GM12878 (cell line): Measurements from ENCODE around the gene ULK4. TPM values are rescaled to one million over a fixed set of nuclear protein-coding genes. Genes with fewer than 3 reads are reported as not detected.

Experiments
- ATAC-seq: fragments of 200-7000 bp; cut with Tn5 transposase; 3 replicates; pipeline ENCODE4 v1.9.1; 2020; ENCODE audit warnings: mild to moderate bottlenecking, moderate library complexity
- BruUV-seq: library from RNA; stranded (reverse); fragments of 400-500 nt; replicated peaks from 2 replicates; lab custom pipeline; 2021; lab: Mats Ljungman, UMichigan
- CTCF ChIA-PET: fragments of 300-600 bp; sonication (Branson Sonifier 250); formaldehyde crosslinking; extraction: SDS; loops from one replicate; lab custom pipeline; 2021; ENCODE audit warnings: inconsistent platforms; lab: Yijun Ruan, JAX
- POLR2A ChIA-PET: fragments of 350-600 bp; formaldehyde crosslinking; extraction: SDS; loops from one replicate; lab custom pipeline; 2021; ENCODE audit warnings: inconsistent platforms; lab: Charles Lee
- RAD21 ChIA-PET: fragments of 300-600 bp; sonication (Branson Sonifier 250); formaldehyde crosslinking; loops from one replicate; lab custom pipeline; 2023; ENCODE audit warnings: antibody characterized with exemption; ENCODE audit not compliant: unreplicated experiment; lab: Charles Lee
- SMC1A ChIA-PET: fragments of 300-600 bp; sonication (Branson Sonifier 250); formaldehyde crosslinking; loops from one replicate; lab custom pipeline; 2023; ENCODE audit not compliant: unreplicated experiment, uncharacterized antibody; lab: Charles Lee
- DNase-seq: peaks from one replicate; pipeline ENCODE4 v3.0.0-alpha.2; 2011; ENCODE audit warnings: low read depth, low spot score
- FAIRE-seq: peaks from 3 replicates; lab custom pipeline; 2011; peaks lifted over from hg19 to GRCh38; lab: Jason Lieb, UNC
- H2AFZ ChIP-seq: 2 replicates; pipeline ENCODE4 v1.6.0; 2011; ENCODE audit warnings: low read depth, low read length, control low read depth; ENCODE audit not compliant: control insufficient read depth
- H3K27ac ChIP-seq: 2 replicates; pipeline ENCODE4 v1.5.1; 2011; ENCODE audit warnings: control low read depth; ENCODE audit not compliant: control insufficient read depth, insufficient read depth
- H3K27me3 ChIP-seq, 2 experiments: replicated peaks in 1 of 2; 2 replicates each; pipeline versions ENCODE4 v1.6.0 to v1.6.1; 2011; ENCODE audit warnings: low read length in 1 of 2; ENCODE audit not compliant: control insufficient read depth in 2 of 2, insufficient read depth in 2 of 2
- H3K36me3 ChIP-seq, 2 experiments: 2 replicates each; pipeline ENCODE4 v1.5.1; 2011; ENCODE audit warnings: low read length in 1 of 2; ENCODE audit not compliant: control insufficient read depth in 2 of 2, insufficient read depth in 2 of 2
- H3K4me1 ChIP-seq: 2 replicates; pipeline ENCODE4 v1.6.1; 2011; ENCODE audit warnings: mild to moderate bottlenecking, low read length, moderate library complexity, mixed read lengths; ENCODE audit not compliant: control insufficient read depth, insufficient read depth
- H3K4me2 ChIP-seq: 2 replicates; pipeline ENCODE4 v1.6.0; 2011; ENCODE audit warnings: control low read depth; ENCODE audit not compliant: control insufficient read depth, insufficient read depth
- H3K4me3 ChIP-seq: fragments of 200-600 bp; sonication (generic); 2 replicates; pipeline ENCODE4 v1.5.1; 2016
- H3K79me2 ChIP-seq: 2 replicates; pipeline ENCODE4 v1.6.0; 2011; ENCODE audit warnings: low read length; ENCODE audit not compliant: control insufficient read depth, insufficient read depth
- H3K9ac ChIP-seq: 2 replicates; pipeline ENCODE4 v1.8.0; 2011; ENCODE audit warnings: low read length, control low read depth, mixed read lengths; ENCODE audit not compliant: control insufficient read depth, insufficient read depth
- H3K9me3 ChIP-seq: replicated peaks from 3 replicates; pipeline ENCODE4 v1.5.1; 2011; ENCODE audit warnings: mild to moderate bottlenecking, low read length; ENCODE audit not compliant: control insufficient read depth, insufficient read depth
- H4K20me1 ChIP-seq: 2 replicates; pipeline ENCODE4 v1.6.0; 2011; ENCODE audit not compliant: control insufficient read depth, insufficient read depth
- BACH1 ChIP-seq: fragments of 450-650 bp; IDR thresholded peaks from 2 replicates; pipeline ENCODE4 v1.6.1; 2017; ENCODE audit warnings: mild to moderate bottlenecking, borderline replicate concordance
- BCL11A ChIP-seq: IDR thresholded peaks from 2 replicates; pipeline ENCODE4 v1.6.1; 2011; ENCODE audit warnings: low read depth, low read length
- BRCA1 ChIP-seq: IDR thresholded peaks from 2 replicates; pipeline ENCODE4 v1.6.1; 2011; ENCODE audit warnings: low read depth, low read length, improper control_type of control experiment
- CBX3 ChIP-seq: fragments of 200-600 bp; sonication (generic); IDR thresholded peaks from 2 replicates; pipeline ENCODE4 v1.6.1; 2016; ENCODE audit warnings: low read depth, borderline replicate concordance
- CHD2 ChIP-seq: IDR thresholded peaks from 2 replicates; pipeline ENCODE4 v1.6.1; 2011; ENCODE audit warnings: low read depth, low read length, improper control_type of control experiment, borderline replicate concordance
- CREB1 ChIP-seq: IDR thresholded peaks from 2 replicates; pipeline ENCODE4 v1.6.1; 2012; ENCODE audit warnings: low read depth, mild to moderate bottlenecking, inconsistent platforms
- ESRRA ChIP-seq: IDR thresholded peaks from 2 replicates; pipeline ENCODE4 v1.6.1; 2012; ENCODE audit warnings: mild to moderate bottlenecking, low read length, improper control_type of control experiment
- LARP7 ChIP-seq: fragments of 450-650 bp; IDR thresholded peaks from 2 replicates; pipeline ENCODE4 v1.6.1; 2017; ENCODE audit warnings: mild to moderate bottlenecking
- NR2F1 ChIP-seq: fragments of 450-650 bp; conservative IDR thresholded peaks from 2 replicates; pipeline ENCODE4 v1.6.1; 2017; ENCODE audit warnings: mild to moderate bottlenecking
- POLR2AphosphoS5 ChIP-seq: IDR thresholded peaks from 2 replicates; pipeline ENCODE4 v1.6.1; 2011; ENCODE audit warnings: mild to moderate bottlenecking, low read length, inconsistent platforms
- RBBP5 ChIP-seq: fragments of 200-600 bp; sonication (generic); conservative IDR thresholded peaks from 2 replicates; pipeline ENCODE4 v1.6.1; 2016
- SUPT20H ChIP-seq: IDR thresholded peaks from 2 replicates; pipeline ENCODE4 v1.6.1; 2011; ENCODE audit warnings: low read depth, mild to moderate bottlenecking, low read length, moderate library complexity, borderline replicate concordance; ENCODE audit not compliant: control insufficient read depth
- SUZ12 ChIP-seq: fragments of 200-600 bp; sonication (generic); IDR thresholded peaks from one replicate; pipeline ENCODE4 v1.6.1; 2018; ENCODE audit warnings: antibody characterized with exemption, mild to moderate bottlenecking; ENCODE audit not compliant: unreplicated experiment
- TCF12 ChIP-seq: IDR thresholded peaks from 2 replicates; pipeline ENCODE4 v1.6.1; 2011; ENCODE audit warnings: low read depth, mild to moderate bottlenecking, low read length
- ZNF207 ChIP-seq: fragments of 450-650 bp; IDR thresholded peaks from 2 replicates; pipeline ENCODE4 v1.6.1; 2014; ENCODE audit warnings: antibody characterized with exemption, mild to moderate bottlenecking, borderline replicate concordance
- WGBS: methylation state at CpG from one replicate; pipeline ENCODE4 v1.1.6; 2016; ENCODE audit warnings: low lambda C conversion rate; ENCODE audit not compliant: insufficient replicate concordance, insufficient coverage; ENCODE audit errors: missing lambda C conversion rate; 5-methylcytosine and 5-hydroxymethylcytosine counted together
- in situ Hi-C: fragments of 300-500 bp; cut with MboI; formaldehyde crosslinking; loops from 9 replicates; pipeline ENCODE4 v1.14.3; 2018; ENCODE audit warnings: mixed read lengths
- intact Hi-C: fragments of 100-400 bp; cut with micrococcal nuclease; formaldehyde crosslinking; loops from one replicate; pipeline ENCODE4 v1.14.2; 2022; ENCODE audit not compliant: unreplicated experiment
- polyA plus RNA-seq, 11 experiments: library from polyadenylated mRNA; depleted of rRNA in 4 of 11; unstranded in 6 of 11; stranded (reverse) in 5 of 11; fragments of >200 nt; fragmentation: Nextera tagmentation in 4 of 11; fragmentation: Illumina TruSeq in 1 of 11; extraction: Ambion mirVana in 4 of 11; extraction: Trizol in 1 of 11; gene quantifications; 1 replicate in 1 of 11; 2 replicates in 10 of 11; pipeline versions ENCODE4 v1.2.1 to v1.2.3, GENCODE V29; 2011 to 2016; ENCODE audit warnings: inconsistent platforms in 2 of 11, missing spikeins in 2 of 11, low read depth in 1 of 11
- total RNA-seq, 4 experiments: library from RNA; depleted of rRNA in 3 of 4; stranded (reverse); fragments of >200 nt in 3 of 4; fragmentation: Illumina TruSeq in 1 of 4; extraction: Trizol in 1 of 4; gene quantifications; 2 replicates each; pipeline versions ENCODE4 v1.2.1 to v1.2.3, GENCODE V29; 2013 to 2021
- TF ChIP-seq, protein P1 (sequence below): IDR thresholded peaks from 2 replicates; pipeline ENCODE4 v1.6.1; 2011; ENCODE audit warnings: borderline replicate concordance, low read depth, mild to moderate bottlenecking, moderate library complexity, low read length; ENCODE audit not compliant: insufficient read depth, poor library complexity, severe bottlenecking

The ULK4 gene
- total and polyA plus RNA-seq, 10 of the 15 experiments (the other 5 are each of a cell fraction or from before 2014, with no cell fraction given): 3.5 to 7.6 (median 6.3) TPM

DNA sequence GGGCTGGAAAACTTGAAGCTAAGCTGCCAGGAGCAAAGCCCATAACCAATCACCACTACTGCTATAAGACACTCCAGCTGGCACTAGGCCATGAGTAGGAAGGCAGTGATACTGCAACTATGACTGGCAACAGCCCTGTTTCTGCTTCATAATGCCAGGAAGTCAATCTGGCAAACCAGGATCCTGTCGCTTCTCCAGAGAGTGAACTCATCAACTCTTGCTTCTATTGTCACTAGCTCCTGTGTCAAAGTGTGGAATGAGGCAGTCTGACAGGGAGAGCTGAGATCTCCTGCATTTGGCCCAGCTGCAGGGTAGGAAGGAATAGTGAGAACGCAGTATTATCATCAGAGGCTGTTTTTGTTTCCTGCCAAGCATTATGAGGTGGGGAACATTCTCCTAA, 657.3 kb downstream of the ULK4 start (continued):
- TF ChIP-seq CBX3 (no peak), BACH1 (no peak), ESRRA (no peak), CREB1 (no peak), NR2F1 (no peak)
- TF ChIP-seq, all 136 proteins: peak for 0

DNA sequence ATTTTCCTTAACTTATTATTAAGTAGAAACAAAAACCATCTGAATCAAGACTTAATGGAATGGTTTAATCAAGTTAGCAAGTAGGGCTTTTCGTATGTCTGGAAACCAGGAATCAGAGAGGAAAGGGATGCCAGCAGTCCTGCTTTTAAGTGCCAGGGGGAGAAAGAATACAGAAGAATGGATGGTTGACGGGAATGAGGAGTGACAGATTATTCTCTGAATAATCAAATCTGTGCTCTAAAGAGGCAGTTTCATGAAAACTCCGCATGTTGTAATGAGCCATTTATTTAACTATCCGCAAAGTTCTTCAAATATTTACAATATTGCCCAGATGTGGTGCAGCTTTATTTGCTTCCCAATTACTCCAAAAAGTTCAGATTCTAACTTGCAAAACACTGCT, 659.6 kb downstream of the ULK4 start:
- no TSS peak for BruUV-seq
- intact Hi-C loops: no loop called here

More for the DNA sequence above, 659.6 kb downstream of the ULK4 start:
- FAIRE-seq: no peak
- Histone ChIP-seq H3K79me2 (no peaks in the 10 kb centered on the region), H3K27me3 (no peaks in the 10 kb centered on the region), H4K20me1 (no peaks in the 10 kb centered on the region), H3K9ac (no peak overlapping the region), H3K36me3 (no peaks in the 10 kb centered on the region), H3K9me3 (no peaks in the 10 kb centered on the region), H3K4me3 (no peak overlapping the region), H3K4me1 (no peaks in the 10 kb centered on the region), H2AFZ (no peak overlapping the region), H3K27ac (no peak overlapping the region), H3K4me2 (no peak overlapping the region)
- no peak for DNase-seq
- ChIA-PET CTCF (no interaction called here), POLR2A (no interaction called here), SMC1A (interaction anchor here (1.4 kb wide), 1 partner anchor 722 kb away, joined by 5 read pairs; no protein-coding TSS in a partner anchor), RAD21 (no interaction called here)
- WGBS: 55% methylated on average over 4 of the region's 4 CpGs
- no peak for TF ChIP-seq BRCA1
- no peak for TF ChIP-seq ZNF207
- no peak for TF ChIP-seq SUPT20H
- no peak for TF ChIP-seq CHD2
- no peak for TF ChIP-seq SUZ12
- TF ChIP-seq RBBP5: no peak
- no peak for TF ChIP-seq LARP7
- TF ChIP-seq, protein P1, sequence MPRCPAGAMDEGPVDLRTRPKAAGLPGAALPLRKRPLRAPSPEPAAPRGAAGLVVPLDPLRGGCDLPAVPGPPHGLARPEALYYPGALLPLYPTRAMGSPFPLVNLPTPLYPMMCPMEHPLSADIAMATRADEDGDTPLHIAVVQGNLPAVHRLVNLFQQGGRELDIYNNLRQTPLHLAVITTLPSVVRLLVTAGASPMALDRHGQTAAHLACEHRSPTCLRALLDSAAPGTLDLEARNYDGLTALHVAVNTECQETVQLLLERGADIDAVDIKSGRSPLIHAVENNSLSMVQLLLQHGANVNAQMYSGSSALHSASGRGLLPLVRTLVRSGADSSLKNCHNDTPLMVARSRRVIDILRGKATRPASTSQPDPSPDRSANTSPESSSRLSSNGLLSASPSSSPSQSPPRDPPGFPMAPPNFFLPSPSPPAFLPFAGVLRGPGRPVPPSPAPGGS: no peak
- no peak for TF ChIP-seq TCF12
- TF ChIP-seq POLR2AphosphoS5: no peak
- no peak for TF ChIP-seq BCL11A
- in situ Hi-C loops: no loop called here
- no peak for ATAC-seq
